Loucy (cell line): ENCODE results near the gene CDK6.

Experiments used
- H2AFZ ChIP-seq: fragments of 200-600 bp; sonication (generic); 2 replicates; pipeline ENCODE4 v1.6.0; 2016; ENCODE audit warnings: antibody characterized with exemption, mild to moderate bottlenecking, low read length, moderate library complexity
- H3F3A ChIP-seq: fragments of 200-600 bp; 2 replicates; pipeline ENCODE4 v1.6.0; 2016; ENCODE audit warnings: antibody characterized with exemption, low read depth, mild to moderate bottlenecking
- H3K27me3 ChIP-seq: fragments of 200-600 bp; sonication (generic); 2 replicates; pipeline ENCODE4 v1.6.1; 2014; ENCODE audit warnings: low read length, mild to moderate bottlenecking; ENCODE audit not compliant: insufficient read depth, poor library complexity, severe bottlenecking
- H3K36me3 ChIP-seq: fragments of 200-600 bp; sonication (generic); 2 replicates; pipeline ENCODE4 v1.6.1; 2016; ENCODE audit warnings: low read length; ENCODE audit not compliant: insufficient read depth
- H3K4me1 ChIP-seq: fragments of 200-600 bp; sonication (generic); 2 replicates; pipeline ENCODE4 v1.5.1; 2014; ENCODE audit warnings: low read length, mild to moderate bottlenecking; ENCODE audit not compliant: insufficient read depth, poor library complexity, severe bottlenecking
- H3K4me2 ChIP-seq: fragments of 200-600 bp; sonication (generic); 2 replicates; pipeline ENCODE4 v1.6.0; 2014; ENCODE audit warnings: antibody characterized with exemption, low read length, low read depth, mild to moderate bottlenecking; ENCODE audit not compliant: poor library complexity, severe bottlenecking
- H3K4me3 ChIP-seq: fragments of 200-600 bp; sonication (generic); 2 replicates; pipeline ENCODE4 v1.5.1; 2014; ENCODE audit warnings: low read length, mild to moderate bottlenecking, mixed read lengths; ENCODE audit not compliant: poor library complexity, severe bottlenecking
- H3K79me2 ChIP-seq: fragments of 200-600 bp; sonication (generic); 2 replicates; pipeline ENCODE4 v1.6.1; 2014; ENCODE audit warnings: low read length; ENCODE audit not compliant: insufficient read depth
- H3K9ac ChIP-seq: fragments of 200-600 bp; sonication (generic); 2 replicates; pipeline ENCODE4 v1.6.0; 2014; ENCODE audit warnings: mild to moderate bottlenecking, low read depth, low read length, moderate library complexity; ENCODE audit not compliant: poor library complexity, severe bottlenecking
- H3K9me2 ChIP-seq: fragments of 200-600 bp; sonication (generic); replicated peaks from 2 replicates; pipeline ENCODE4 v1.6.1; 2016; ENCODE audit warnings: low read depth, low read length, mixed read lengths
- H3K9me3 ChIP-seq: fragments of 200-600 bp; sonication (generic); 2 replicates; pipeline ENCODE4 v1.6.1; 2014; ENCODE audit warnings: mild to moderate bottlenecking, antibody characterized with exemption, low read length, low read depth; ENCODE audit not compliant: insufficient read depth
- H4K20me1 ChIP-seq: fragments of 200-600 bp; sonication (generic); 2 replicates; pipeline ENCODE4 v1.6.0; 2014; ENCODE audit warnings: antibody characterized with exemption, low read length, mild to moderate bottlenecking; ENCODE audit not compliant: insufficient read depth, poor library complexity, severe bottlenecking
- EZH2phosphoT487 ChIP-seq: fragments of 200-600 bp; IDR thresholded peaks from 2 replicates; pipeline ENCODE4 v1.6.1; 2018; ENCODE audit warnings: antibody characterized with exemption, mild to moderate bottlenecking, moderate library complexity, borderline replicate concordance
- TF ChIP-seq, protein P1 (sequence below): fragments of 200-600 bp; sonication (generic); conservative IDR thresholded peaks from 2 replicates; pipeline ENCODE4 v1.5.1; 2014; ENCODE audit warnings: mild to moderate bottlenecking, antibody characterized with exemption, low read length

Gene CDK6

DNA sequence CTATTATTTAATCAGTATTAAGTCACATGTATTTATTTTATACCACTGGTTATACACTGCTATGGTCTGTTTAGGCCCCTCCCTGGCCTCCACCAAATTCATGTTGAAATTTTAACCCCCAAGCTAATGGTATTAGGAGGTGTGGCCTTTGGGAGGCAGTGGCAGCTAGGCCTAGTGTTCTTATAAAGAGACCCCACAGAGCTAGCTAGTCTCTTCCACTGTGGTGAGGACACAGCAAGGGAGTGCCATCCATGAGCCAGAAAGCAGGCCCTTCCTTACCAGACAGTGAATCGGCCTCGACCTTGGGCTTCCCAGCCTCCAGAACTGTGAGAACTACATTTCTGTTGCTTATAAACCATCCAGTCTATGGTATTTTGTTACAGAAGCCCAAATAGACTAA is 279.1 kb downstream of the CDK6 start:
- Histone ChIP-seq H3K79me2 (no peaks in the 10 kb centered on the region), H3K9me3 (no peaks in the 10 kb centered on the region), H3K36me3 (peaks cover 26% of the 10 kb centered on the region), H3K4me2 (no peak overlapping the region), H3K4me3 (no peak overlapping the region), H3K9me2 (no peaks in the 10 kb centered on the region), H2AFZ (no peak overlapping the region), H3F3A (0 out of 2 replicates have a peak, but pooled peaks cover 4% of the 10 kb centered on the region), H3K27me3 (no peaks in the 10 kb centered on the region), H3K4me1 (no peaks in the 10 kb centered on the region), H4K20me1 (no peaks in the 10 kb centered on the region), H3K9ac (no peak overlapping the region)
- no peak for TF ChIP-seq EZH2phosphoT487
- TF ChIP-seq, protein P1, sequence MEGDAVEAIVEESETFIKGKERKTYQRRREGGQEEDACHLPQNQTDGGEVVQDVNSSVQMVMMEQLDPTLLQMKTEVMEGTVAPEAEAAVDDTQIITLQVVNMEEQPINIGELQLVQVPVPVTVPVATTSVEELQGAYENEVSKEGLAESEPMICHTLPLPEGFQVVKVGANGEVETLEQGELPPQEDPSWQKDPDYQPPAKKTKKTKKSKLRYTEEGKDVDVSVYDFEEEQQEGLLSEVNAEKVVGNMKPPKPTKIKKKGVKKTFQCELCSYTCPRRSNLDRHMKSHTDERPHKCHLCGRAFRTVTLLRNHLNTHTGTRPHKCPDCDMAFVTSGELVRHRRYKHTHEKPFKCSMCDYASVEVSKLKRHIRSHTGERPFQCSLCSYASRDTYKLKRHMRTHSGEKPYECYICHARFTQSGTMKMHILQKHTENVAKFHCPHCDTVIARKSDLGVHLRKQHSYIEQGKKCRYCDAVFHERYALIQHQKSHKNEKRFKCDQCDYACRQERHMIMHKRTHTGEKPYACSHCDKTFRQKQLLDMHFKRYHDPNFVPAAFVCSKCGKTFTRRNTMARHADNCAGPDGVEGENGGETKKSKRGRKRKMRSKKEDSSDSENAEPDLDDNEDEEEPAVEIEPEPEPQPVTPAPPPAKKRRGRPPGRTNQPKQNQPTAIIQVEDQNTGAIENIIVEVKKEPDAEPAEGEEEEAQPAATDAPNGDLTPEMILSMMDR, result no peak
